ENCODE measurements around the gene DIAPH3.

Gene DIAPH3

DNA sequence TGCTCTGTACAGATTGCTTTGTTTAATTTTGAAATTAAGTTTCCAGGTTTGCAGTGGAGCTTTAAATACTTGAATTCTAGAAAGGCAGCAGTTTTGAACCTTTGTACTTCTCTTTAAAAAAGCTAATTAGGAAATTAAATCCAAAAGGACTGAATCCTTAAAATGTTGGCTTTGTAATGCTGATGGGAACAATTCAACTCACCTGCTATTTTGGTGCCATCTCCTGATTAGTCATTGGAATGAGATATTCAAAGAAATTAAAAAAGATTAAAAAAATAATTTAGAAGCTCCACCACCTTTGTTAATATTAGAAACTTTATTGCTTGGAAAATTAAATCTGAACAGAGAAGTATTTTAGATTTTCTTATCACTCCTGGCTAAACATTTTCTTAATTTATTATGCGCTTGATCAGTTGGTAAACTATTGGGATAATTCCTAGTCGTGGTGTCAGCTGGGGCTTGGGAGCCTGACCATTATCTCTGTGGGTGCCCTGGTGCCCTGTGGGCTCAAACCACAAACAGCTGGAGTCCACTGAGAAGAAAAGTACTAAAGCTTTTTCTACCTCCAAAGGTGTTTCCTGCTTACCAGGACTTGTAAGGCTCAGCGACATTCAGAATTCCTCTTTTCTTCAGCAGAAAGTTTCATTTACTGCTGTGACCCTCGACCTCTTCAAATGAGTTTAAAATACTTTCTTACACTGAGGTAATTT is 540.4 kb downstream of the DIAPH3 start:
- intact Hi-C loops (cut with micrococcal nuclease), result no loop called here
- Mint-ChIP-seq H3K4me3 (no peak overlapping the region), H3K9me3 (peaks cover 14% of the 10 kb centered on the region)

DNA sequence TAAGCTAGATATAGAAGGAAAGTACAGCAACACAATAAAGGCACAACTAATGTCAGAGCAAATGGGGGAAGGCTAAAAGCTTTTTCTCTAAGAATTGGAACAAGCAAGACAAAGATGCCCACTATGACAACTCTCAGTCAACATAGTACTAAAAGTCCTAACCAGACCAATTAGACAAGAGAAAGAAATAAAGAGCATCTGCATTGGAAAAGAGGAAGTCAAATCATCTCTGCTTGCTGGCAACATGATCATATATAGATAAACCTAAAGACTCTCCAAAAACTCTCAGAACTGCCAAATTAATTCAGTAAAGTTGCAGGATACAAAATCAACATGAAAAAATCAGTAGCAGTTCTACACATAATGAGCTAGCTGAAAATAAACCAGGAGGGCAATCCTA is 542.0 kb downstream of the DIAPH3 start:
- intact Hi-C loops (cut with micrococcal nuclease), result no loop called here
- Mint-ChIP-seq H3K9me3 (peaks cover 30% of the 10 kb centered on the region), H3K4me3 (no peak overlapping the region), H3K27me3 (no peaks in the 10 kb centered on the region), H3K4me1 (ENCODE audit: low read depth) (no peaks in the 10 kb centered on the region), H3K27ac (no peak overlapping the region), H3K36me3 (ENCODE audit: low read depth) (no peaks in the 10 kb centered on the region)

More for the DNA sequence above, 540.4 kb downstream of the DIAPH3 start:
- H3K27ac Mint-ChIP-seq, result no peak overlapping the region
- no peaks in the 10 kb centered on the region for H3K36me3 Mint-ChIP-seq (ENCODE audit: low read depth)
- no peaks in the 10 kb centered on the region for H3K4me1 Mint-ChIP-seq (ENCODE audit: low read depth)
- H3K27me3 Mint-ChIP-seq, result no peaks in the 10 kb centered on the region

Data from dendritic cell treated with granulocyte-macrophage colony-stimulating factor and Interleukin-4, amounts not matched to agents 40 ng/mL and 50 ng/mL, for 4 days (primary cell).